Calu3 (cell line): ENCODE data around the gene CTRB1. TPM values are rescaled to one million over a fixed set of nuclear protein-coding genes. Genes with fewer than 3 reads are reported as not detected.

ENCODE experiments used
- BruUV-seq: library from RNA; stranded (reverse); fragments of 400-500 nt; replicated peaks from 2 replicates; lab custom pipeline; 2021; lab: Mats Ljungman, UMichigan
- CTCF ChIA-PET: fragments of 300-600 bp; sonication (Branson Sonifier 250); formaldehyde crosslinking; loops from one replicate; lab custom pipeline; 2022; ENCODE audit warnings: antibody characterized with exemption; lab: Charles Lee
- DNase-seq: peaks from one replicate; pipeline ENCODE4 v3.0.0; 2022
- H3K27ac Mint-ChIP-seq: one replicate; pipeline ENCODE4 v1.8.0; 2022; ENCODE audit warnings: mixed read lengths; ENCODE audit not compliant: unreplicated experiment
- H3K27me3 Mint-ChIP-seq: one replicate; pipeline ENCODE4 v1.8.0; 2022; ENCODE audit warnings: mixed read lengths; ENCODE audit not compliant: unreplicated experiment
- H3K36me3 Mint-ChIP-seq: one replicate; pipeline ENCODE4 v1.8.0; 2022; ENCODE audit warnings: mild to moderate bottlenecking, moderate library complexity, mixed read lengths; ENCODE audit not compliant: insufficient read depth, unreplicated experiment
- H3K4me1 Mint-ChIP-seq: one replicate; pipeline ENCODE4 v1.8.0; 2022; ENCODE audit warnings: mild to moderate bottlenecking, low read depth, mixed read lengths; ENCODE audit not compliant: unreplicated experiment
- H3K4me3 Mint-ChIP-seq: one replicate; pipeline ENCODE4 v1.8.0; 2022; ENCODE audit warnings: mild to moderate bottlenecking, low read depth, moderate library complexity, mixed read lengths; ENCODE audit not compliant: unreplicated experiment
- H3K9me3 Mint-ChIP-seq: one replicate; pipeline ENCODE4 v1.8.0; 2022; ENCODE audit warnings: low read depth, mixed read lengths; ENCODE audit not compliant: unreplicated experiment
- intact Hi-C: fragments of 100-400 bp; cut with micrococcal nuclease; formaldehyde crosslinking; loops from one replicate; pipeline ENCODE4 v1.10.0; 2022; ENCODE audit not compliant: unreplicated experiment
- total RNA-seq: library from RNA; stranded (reverse); gene quantifications from 2 replicates; pipeline ENCODE4 v1.2.3, GENCODE V29; 2022
- TF ChIP-seq, protein P1 (sequence below): fragments of 200-600 bp; IDR thresholded peaks from one replicate; pipeline ENCODE4 v1.8.0; 2022; ENCODE audit warnings: antibody characterized with exemption; ENCODE audit not compliant: unreplicated experiment

CTRB1 gene
- total RNA-seq, 1 experiment from 2014 or later = not detected

DNA sequence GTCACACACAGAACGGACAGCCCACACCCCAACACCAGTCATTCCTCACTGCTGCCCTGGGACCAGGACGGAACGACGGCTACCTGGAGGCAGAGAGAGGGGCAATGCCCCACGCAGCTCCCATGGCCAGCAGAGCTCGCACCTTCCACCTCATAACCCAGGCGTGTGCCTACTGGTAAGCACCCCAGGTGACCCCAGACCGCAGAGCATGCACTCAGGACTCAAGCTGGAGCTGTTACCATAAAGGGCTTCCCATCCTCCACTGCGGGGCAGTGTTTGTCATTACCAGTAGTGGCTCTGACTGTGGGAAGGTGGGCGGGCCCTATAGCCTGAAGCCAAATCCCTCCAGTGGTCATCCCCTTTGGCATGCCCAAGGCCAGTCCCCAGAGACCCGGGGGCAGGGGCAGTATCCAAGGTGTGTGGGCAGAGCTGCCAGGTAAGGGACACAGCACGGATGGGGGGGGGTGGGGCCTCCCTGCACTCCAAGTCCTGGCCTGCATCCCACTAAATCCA lies 37.3 kb downstream of the CTRB1 start:
- BruUV-seq = no TSS peak
- Mint-ChIP-seq H3K36me3 (peaks cover 31% of the 10 kb centered on the region), H3K4me1 (peaks cover 48% of the 10 kb centered on the region), H3K9me3 (no peaks in the 10 kb centered on the region), H3K27ac (no peak overlapping the region), H3K27me3 (no peaks in the 10 kb centered on the region), H3K4me3 (no peak overlapping the region)
- CTCF ChIA-PET = no interaction called here
- no peak for DNase-seq
- TF ChIP-seq, protein P1, sequence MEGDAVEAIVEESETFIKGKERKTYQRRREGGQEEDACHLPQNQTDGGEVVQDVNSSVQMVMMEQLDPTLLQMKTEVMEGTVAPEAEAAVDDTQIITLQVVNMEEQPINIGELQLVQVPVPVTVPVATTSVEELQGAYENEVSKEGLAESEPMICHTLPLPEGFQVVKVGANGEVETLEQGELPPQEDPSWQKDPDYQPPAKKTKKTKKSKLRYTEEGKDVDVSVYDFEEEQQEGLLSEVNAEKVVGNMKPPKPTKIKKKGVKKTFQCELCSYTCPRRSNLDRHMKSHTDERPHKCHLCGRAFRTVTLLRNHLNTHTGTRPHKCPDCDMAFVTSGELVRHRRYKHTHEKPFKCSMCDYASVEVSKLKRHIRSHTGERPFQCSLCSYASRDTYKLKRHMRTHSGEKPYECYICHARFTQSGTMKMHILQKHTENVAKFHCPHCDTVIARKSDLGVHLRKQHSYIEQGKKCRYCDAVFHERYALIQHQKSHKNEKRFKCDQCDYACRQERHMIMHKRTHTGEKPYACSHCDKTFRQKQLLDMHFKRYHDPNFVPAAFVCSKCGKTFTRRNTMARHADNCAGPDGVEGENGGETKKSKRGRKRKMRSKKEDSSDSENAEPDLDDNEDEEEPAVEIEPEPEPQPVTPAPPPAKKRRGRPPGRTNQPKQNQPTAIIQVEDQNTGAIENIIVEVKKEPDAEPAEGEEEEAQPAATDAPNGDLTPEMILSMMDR = no peak
- intact Hi-C loops = no loop called here

DNA sequence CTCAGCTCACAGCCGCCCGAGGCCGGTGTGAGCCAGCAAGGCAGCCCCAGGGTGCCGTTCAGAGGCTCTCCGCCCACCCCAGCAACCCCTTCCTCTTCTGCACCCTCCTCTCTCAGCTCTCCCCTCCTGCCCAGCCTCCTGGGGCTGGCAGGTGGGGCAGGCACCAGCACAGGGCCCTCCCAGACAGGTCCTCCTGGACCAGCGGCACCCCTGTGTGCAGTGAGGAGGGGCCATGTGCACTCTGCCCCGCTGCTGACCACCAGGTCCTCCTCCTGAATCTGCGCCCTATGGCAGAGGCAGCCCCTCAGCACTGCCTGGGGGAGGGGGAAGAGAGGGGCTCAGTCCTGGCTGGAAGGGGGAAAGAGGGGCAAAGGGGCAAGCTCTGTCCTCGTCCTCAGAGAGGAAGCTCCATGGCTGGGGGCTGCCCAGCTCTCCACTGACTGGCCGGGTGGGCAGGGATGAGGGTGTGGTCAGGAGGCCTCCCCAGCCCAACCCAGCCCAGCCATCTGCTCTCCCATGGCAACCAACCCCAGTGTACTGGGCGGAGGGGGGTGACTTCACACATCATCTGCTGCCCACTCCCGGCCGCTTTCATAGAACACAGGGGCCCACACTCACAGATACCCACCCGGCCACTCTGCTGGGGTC lies 38.0 kb downstream of the CTRB1 start:
- Mint-ChIP-seq H3K4me1 (peaks cover 54% of the 10 kb centered on the region), H3K9me3 (no peaks in the 10 kb centered on the region), H3K4me3 (no peak overlapping the region), H3K27ac (no peak overlapping the region), H3K27me3 (no peaks in the 10 kb centered on the region), H3K36me3 (peaks cover 24% of the 10 kb centered on the region)
- CTCF ChIA-PET = interaction anchor here (0.6 kb wide), 1 partner anchor 8 kb away, joined by 3 read pairs; no protein-coding TSS in a partner anchor
- DNase-seq = no peak
- intact Hi-C loops = no loop called here
- TF ChIP-seq, protein P1 = no peak
- no TSS peak for BruUV-seq

DNA sequence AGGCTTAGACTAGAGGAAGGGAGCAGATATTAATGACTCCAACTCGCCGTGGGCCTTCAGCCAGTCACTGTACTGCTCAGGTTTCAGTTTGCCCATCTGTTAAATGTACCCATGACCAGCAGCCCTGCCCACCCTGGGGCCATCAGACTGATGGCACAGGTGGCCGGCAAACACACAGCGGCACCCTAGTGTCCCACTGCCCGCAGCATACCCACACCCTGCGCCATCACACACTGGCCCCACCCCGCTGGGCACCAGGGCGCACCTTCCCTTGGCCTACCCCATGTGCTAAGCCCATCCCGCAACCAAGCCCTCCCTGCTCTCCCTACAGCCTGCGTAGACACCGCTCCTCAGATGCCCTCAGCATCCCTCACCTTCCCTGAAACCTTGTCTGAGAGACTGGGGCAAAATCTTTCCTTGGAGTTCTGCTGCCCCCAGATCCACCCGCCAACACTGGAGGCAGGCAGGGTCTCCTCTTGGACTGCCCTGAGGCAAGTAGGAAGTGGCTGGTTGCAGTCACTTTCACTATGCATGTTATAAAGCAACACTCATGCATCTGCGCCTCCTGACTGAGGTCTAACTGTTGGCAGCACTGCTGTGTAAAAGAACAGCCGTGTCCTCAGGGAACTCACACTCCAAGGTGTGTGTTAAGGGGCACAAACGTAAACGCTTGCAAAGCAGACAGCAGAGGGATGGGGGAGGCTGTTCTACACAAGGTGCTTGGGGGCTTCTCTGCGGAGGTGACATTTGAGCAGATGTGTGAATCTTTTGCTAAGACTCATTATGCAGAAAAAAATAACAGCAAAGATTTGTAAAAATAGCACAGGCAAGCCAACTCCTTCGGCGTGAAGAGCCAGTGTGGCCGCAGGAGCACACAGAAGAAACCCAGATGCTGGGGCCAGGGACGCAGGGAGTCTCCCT lies 39.4 kb downstream of the CTRB1 start:
- H3K9me3 Mint-ChIP-seq = no peaks in the 10 kb centered on the region
- BruUV-seq = no TSS peak
- intact Hi-C loops = no loop called here
- CTCF ChIA-PET = no interaction called here
- no peak overlapping the region for H3K27ac Mint-ChIP-seq
- H3K4me1 Mint-ChIP-seq = peaks cover 60% of the 10 kb centered on the region
- no peaks in the 10 kb centered on the region for H3K27me3 Mint-ChIP-seq
- no peak for DNase-seq
- TF ChIP-seq, protein P1 = no peak
- H3K4me3 Mint-ChIP-seq = no peak overlapping the region
- peaks cover 25% of the 10 kb centered on the region for H3K36me3 Mint-ChIP-seq

DNA sequence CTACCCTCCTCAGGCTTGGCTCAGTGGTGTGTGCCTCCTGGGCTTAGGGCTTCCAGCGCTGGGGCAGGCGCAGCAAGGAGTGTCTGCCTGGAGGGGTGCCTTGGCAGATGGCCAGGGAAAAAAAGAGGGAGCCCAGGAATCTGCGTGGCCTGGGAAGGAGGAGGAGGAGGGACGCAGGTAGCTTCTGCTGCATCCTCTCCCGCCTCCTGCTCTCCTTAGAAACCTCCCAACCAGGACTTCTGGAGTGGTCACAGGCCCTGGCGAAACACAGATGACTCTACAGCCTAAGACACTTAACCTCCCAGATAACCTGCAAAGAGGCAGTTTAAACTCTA lies 40.0 kb downstream of the CTRB1 start:
- Mint-ChIP-seq H3K4me3 (no peak overlapping the region), H3K36me3 (peaks cover 20% of the 10 kb centered on the region), H3K4me1 (peaks cover 63% of the 10 kb centered on the region), H3K27me3 (no peaks in the 10 kb centered on the region), H3K9me3 (no peaks in the 10 kb centered on the region), H3K27ac (no peak overlapping the region)
- no peak for DNase-seq
- CTCF ChIA-PET = no interaction called here
- no TSS peak for BruUV-seq
- TF ChIP-seq, protein P1 = no peak
- intact Hi-C loops = no loop called here
